NCI-H345 (cell line): ENCODE results near the gene CFAP107.
A peak's percentile ranks its signal among the peaks of the same experiment; 100 is the strongest.
"Not testable (repeated sequence)": the region's sequence is repeated elsewhere in the genome, so short reads cannot be mapped to it uniquely, and the experiment has no call there.

Source experiments
- DNase-seq: peaks from one replicate; lab custom pipeline; 2025; lab: John Stamatoyannopoulos, UW

The CFAP107 gene

DNA sequence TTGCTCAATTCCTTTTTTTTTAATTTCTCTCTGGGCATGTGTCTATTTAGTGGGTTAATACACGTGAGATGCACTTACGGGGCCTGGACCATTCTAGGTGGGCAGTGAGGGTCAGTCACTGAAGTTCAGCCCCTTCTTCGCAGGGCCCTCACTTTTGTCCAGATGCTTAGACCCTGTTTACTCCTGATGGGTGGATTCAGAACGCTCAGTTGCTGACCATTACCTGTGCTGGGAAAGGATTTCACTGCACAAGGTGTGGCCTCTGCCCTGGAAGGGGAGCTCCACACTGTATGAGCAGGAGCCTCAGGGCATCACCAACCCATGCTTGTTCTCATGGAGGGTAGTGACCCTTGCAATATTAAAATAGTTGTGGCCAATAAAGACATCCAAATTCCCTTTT, 32.1 kb downstream of the CFAP107 start:
- DNase-seq: no peak

DNA sequence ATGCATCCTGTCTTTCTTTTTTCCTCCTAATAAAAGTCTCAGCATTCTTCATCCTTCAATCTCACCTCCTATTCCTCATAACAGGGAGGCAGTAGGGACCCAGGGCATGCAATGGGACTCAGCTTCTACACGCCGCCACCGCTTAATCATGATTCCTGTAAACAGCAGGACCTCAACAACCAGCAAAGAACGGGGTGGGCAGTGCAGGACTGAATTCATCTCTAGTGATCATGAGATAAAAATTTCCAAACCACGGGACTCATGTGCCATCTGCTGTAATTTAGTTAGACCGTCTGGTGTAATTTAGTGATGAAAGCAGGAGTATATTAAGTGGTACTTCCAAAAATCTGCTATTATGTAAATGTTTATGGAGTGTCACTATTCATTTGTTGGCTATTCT, 32.9 kb downstream of the CFAP107 start:
- no peak for DNase-seq

DNA sequence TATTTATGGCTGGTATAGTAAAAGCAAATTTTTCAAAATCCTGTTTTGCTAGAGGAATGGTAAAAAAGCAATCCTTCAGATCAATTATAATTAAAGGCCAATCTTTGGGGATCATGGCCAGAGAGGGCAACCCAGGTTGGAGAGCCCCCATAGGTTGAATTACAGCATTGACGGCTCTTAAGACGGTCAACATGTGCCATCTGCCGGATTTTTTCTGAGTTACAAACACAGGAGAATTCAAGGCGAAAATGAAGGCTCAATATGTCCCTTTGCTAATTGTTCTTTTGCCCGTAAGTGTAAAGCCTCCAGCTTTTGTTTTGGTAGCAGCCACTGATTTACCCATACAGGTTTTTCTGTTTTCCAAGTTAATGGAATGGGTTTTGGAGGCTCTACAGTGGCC, 35.5 kb downstream of the CFAP107 start:
- not testable (repeated sequence) for DNase-seq

DNA sequence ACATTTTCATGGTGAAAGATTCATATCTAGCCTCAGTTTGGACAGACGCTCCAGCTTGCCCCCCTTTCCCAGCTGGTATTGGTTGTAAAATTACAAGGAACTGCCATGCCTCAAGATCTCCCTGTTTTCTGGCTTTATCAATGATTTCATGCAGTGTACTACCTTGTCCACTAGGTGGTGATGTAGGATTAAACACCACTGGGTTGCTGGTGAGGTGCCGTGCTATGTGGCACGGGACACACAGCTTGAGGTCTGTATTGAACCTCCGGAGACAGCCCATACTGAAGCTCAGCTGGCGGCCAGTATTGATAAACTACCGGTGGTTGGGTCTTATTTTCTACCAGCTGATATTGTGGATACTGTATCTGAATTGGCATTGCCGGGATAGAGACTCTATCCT, 37.8 kb downstream of the CFAP107 start:
- peak; percentile 0 for DNase-seq

DNA sequence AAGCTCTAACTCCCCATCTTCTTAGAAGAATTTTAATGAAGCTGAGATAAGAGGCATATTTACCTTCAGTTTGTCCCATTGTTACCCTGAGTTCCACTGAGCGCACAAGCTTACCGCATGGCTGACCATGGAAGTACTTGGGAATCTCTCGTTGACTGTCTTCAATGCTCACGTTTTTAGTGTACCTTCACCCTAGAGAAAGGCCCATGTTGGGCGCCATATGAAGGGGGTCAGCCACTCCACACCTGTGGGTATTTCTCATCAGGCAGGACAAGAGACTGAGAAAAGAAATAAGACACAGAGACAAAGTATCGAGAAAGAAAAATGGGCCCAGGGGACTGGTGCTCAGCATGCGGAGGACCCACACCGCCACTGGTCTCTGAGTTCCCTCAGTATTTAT, 38.7 kb downstream of the CFAP107 start:
- not testable (repeated sequence) for DNase-seq

DNA sequence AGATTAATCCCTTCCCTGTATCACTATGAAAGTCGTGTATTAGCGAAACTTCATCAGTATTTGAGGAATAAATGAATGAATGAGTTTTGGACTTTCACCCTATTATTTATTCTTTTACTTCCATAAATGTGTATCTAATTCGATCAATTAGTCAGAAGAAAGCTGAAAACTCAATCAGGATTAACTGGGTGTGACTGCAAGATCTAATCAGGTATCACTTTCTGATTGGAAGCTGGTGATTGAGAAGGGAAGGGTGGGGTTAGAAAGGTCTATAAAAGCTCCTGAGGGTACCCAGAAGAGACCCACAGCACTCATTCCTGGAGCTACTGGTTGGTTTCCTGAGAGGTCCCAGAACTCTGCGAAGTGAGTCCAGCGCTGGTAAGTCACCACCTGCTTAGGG, 45.1 kb downstream of the CFAP107 start, which contains the start of gene PRAMEF1:
Gene PRAMEF1, plus strand, starts transcription at position 301 of the 400 bp plus-strand sequence. CDS start 1,831 bp downstream, outside the sequence.
- not testable (repeated sequence) for DNase-seq

DNA sequence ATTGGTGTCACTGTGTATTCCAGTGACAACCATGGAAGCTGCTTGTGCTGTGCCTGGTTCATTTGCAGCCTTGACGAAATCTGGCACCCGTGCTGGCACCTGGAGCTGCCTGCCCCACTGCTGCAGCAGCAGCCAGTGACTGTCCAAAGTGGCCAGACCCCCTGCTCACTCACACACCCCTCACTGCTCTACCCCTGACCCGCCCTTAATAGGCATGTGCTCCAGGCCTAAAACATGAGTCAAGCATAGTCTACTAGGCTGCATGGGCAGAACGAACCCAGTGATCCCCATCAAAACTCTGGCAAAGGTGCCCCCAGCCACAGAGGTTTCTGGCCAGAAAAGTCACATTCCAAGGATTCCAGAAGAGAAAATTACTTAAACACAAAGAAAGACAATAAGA, 52.9 kb downstream of the CFAP107 start:
- DNase-seq: no peak

DNA sequence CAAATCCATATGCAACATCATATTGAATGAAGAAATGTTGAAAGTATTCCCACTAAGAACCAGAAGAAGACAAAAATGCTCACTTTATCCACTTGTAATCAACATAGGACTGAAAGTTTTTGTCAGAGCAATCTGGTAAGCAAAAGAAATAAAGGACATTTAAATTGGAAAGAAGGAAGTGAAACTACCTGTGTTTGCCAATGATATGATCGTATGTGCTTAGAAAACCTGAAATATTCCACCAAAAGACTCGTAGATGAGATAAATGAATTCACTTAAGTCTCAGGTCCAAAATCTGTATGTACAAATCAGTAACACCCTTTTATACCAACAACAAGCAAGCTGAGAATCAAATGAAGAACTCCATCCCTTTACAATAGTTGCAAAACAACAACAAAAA, 53.7 kb downstream of the CFAP107 start:
- no peak for DNase-seq

DNA sequence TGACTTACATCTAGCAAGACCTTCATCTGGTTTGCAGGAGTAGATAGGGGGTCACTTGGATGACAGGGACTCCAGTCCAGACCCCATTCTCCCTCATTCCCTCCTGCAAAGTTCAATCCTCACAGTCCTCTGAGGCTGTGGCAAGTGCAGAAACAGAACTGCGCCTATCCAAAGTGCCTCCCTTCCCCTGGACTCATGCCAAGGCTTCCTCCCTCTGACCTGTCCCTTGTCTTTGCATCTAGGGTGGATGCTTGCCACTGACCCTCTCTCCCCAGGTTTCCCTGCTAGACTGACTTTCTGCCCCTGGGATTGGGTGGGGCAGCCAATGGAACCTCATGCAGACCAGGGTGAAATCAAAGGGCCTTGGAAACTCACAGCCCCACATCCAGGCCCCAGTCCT, 63.9 kb downstream of the CFAP107 start:
- DNase-seq: no peak

DNA sequence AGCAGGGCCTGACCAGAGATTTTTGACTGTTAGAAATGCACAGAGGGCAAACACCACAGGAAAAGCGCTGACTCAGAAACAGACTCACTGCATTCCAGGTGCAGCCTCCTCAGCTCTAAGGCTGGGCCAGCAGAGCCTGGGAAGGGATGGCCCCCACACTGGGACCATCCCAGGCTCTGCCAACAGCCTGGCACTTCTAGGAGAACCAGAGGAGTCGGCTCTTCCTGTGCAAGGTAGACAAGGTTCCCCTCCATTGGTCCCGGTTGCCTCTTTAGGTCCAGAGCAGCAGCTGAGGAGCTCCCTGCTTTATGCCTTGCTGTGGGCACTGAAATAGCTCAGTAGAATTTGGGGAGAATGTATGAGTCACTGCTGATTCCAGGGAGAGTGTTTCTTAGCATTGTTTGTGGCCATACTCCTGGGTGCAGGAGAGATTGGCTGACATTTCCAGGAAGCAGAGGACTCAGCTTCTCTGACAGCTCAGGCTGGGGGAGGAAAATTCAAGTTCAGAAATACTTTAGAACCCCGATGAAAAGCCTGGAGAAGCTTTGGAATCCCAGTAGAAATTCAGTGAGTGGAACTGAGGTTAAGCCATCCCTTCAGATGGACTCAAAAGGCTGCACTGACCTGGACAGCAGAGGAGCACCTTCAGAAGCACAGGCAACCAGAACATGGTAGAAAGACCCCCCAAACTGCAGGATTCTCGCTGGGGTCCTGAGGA, 64.8 kb downstream of the CFAP107 start:
- DNase-seq: no peak

DNA sequence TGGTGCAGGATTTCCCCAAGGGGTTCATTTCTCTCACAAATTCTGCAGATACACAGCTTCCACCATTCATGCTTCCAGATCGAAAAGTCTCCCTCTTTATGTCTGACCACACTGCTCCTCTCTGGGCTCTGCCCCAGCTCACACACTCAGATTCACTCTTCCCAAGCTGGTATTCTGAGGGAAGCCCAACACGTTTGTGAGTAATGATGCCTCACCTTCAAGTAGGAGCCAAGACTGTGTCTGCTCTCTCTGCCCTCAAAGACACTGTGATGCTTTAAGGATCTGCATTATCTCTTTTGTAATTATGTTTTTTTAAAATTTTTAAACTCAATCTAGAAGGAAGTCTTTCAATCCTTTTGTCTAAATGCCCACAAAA, 65.4 kb downstream of the CFAP107 start:
- DNase-seq: no peak
